HG02943 (cell line): ENCODE data around the gene ZNF783.

Experiments used
- ATAC-seq: cut with Tn5 transposase; IDR thresholded peaks from one replicate; pipeline ENCODE4 v1.9.1; 2021; ENCODE audit warnings: mild to moderate bottlenecking, low read depth, moderate library complexity; ENCODE audit not compliant: unreplicated experiment

Gene ZNF783

GRCh38 chr7:149280151-149280550 is 18.2 kb downstream of the ZNF783 start:
- ATAC-seq: no peak

GRCh38 chr7:149280661-149281507 is 18.9 kb downstream of the ZNF783 start:
- ATAC-seq: no peak

- ATAC-seq: no peak
Observed at GRCh38 chr7:149281508-149282330, 19.7 kb downstream of the ZNF783 start.

GRCh38 chr7:149282331-149282655 is 20.3 kb downstream of the ZNF783 start:
- ATAC-seq: no peak

- no peak for ATAC-seq
Observed at GRCh38 chr7:149283321-149283720, 21.3 kb downstream of the ZNF783 start.

GRCh38 chr7:149284343-149284742 is 22.3 kb downstream of the ZNF783 start:
- no peak for ATAC-seq

GRCh38 chr7:149284850-149285585 is 23.0 kb downstream of the ZNF783 start:
- ATAC-seq: peak; percentile 97

GRCh38 chr7:149285603-149286002 is 23.6 kb downstream of the ZNF783 start:
- ATAC-seq: no peak

GRCh38 chr7:149286811-149287400 is 24.9 kb downstream of the ZNF783 start:
- ATAC-seq: no peak

- no peak for ATAC-seq
Observed at GRCh38 chr7:149287622-149288021, 25.6 kb downstream of the ZNF783 start.

- no peak for ATAC-seq
Observed at GRCh38 chr7:149289262-149289661, 27.3 kb downstream of the ZNF783 start.

GRCh38 chr7:149289856-149290255 is 27.9 kb downstream of the ZNF783 start:
- ATAC-seq: no peak

- ATAC-seq: no peak
Observed at GRCh38 chr7:149291036-149291780, 29.2 kb downstream of the ZNF783 start.

GRCh38 chr7:149291781-149292461 is 29.9 kb downstream of the ZNF783 start:
- no peak for ATAC-seq

GRCh38 chr7:149292462-149292823 is 30.4 kb downstream of the ZNF783 start:
- ATAC-seq: no peak

GRCh38 chr7:149293338-149293737 is 31.3 kb downstream of the ZNF783 start:
- ATAC-seq: no peak

GRCh38 chr7:149293946-149294633 is 32.1 kb downstream of the ZNF783 start:
- no peak for ATAC-seq

- no peak for ATAC-seq
Observed at GRCh38 chr7:149294634-149295480, 32.9 kb downstream of the ZNF783 start.
